GM12864 (cell line): Measurements from ENCODE around the gene PSME3.
"Not testable (repeated sequence)": the region's sequence is repeated elsewhere in the genome, so short reads cannot be mapped to it uniquely, and the experiment has no call there.

ENCODE experiments used
- DNase-seq: peaks from one replicate; pipeline ENCODE4 v3.0.0-alpha.2; 2011; ENCODE audit warnings: low read depth
- H3K4me3 ChIP-seq: 2 replicates; pipeline ENCODE4 v1.5.1; 2011; ENCODE audit warnings: mild to moderate bottlenecking, low read depth, low read length, control low read depth
- TF ChIP-seq, protein P1 (sequence below): IDR thresholded peaks from 2 replicates; pipeline ENCODE4 v1.5.1; 2011; ENCODE audit warnings: low read depth, mild to moderate bottlenecking, moderate library complexity, low read length, control low read depth, inconsistent platforms; ENCODE audit errors: missing control alignments

The PSME3 gene

DNA sequence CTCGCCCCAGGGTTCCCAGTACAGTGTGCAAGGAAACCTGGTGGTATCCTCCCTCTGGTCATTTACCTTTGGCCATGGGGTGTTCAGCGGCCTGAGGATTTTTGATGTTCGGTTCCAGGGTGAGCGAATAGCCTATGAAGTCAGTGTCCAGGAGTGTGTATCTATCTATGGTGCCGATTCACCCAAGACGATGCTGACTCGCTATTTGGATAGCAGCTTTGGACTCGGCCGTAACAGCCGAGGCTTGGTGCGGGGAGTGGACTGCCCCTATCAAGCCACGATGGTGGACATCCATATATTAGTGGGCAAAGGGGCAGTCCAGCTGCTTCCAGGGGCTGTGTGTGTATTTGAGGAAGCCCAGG is 12.3 kb downstream of the PSME3 start:
- TF ChIP-seq, protein P1, sequence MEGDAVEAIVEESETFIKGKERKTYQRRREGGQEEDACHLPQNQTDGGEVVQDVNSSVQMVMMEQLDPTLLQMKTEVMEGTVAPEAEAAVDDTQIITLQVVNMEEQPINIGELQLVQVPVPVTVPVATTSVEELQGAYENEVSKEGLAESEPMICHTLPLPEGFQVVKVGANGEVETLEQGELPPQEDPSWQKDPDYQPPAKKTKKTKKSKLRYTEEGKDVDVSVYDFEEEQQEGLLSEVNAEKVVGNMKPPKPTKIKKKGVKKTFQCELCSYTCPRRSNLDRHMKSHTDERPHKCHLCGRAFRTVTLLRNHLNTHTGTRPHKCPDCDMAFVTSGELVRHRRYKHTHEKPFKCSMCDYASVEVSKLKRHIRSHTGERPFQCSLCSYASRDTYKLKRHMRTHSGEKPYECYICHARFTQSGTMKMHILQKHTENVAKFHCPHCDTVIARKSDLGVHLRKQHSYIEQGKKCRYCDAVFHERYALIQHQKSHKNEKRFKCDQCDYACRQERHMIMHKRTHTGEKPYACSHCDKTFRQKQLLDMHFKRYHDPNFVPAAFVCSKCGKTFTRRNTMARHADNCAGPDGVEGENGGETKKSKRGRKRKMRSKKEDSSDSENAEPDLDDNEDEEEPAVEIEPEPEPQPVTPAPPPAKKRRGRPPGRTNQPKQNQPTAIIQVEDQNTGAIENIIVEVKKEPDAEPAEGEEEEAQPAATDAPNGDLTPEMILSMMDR, result no peak
- no peak for DNase-seq
- no peak overlapping the region for H3K4me3 ChIP-seq

DNA sequence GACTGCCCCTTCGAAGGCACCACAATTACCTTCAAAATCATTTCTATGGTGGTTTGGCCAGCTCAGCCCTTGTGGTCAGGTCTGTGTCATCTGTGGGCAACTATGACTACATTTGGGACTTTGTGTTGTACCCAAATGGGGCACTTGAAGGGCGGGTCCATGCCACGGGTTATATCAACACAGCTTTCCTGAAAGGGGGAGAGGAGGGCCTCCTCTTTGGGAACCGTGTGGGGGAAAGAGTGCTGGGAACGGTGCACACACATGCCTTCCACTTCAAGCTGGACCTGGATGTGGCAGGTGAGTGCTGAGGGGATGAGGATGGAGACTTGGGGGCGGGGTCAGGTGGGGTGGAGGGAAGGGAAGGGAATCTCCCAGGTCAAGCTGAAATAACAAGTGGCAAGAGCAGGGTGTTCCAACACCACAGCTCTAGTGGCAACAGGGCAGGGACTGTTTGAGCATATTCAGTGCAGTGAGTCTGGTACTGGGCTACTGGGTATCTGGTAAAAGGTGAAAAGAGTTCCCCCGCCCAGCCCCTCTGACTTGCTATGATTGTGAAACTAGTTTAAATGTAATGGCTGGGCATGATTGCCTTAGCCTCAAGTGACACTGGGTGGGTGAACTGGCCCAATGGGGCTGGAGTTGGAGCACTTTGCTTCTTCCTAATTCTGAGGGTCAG is 12.9 kb downstream of the PSME3 start:
- DNase-seq, result no peak
- TF ChIP-seq, protein P1, result no peak

DNA sequence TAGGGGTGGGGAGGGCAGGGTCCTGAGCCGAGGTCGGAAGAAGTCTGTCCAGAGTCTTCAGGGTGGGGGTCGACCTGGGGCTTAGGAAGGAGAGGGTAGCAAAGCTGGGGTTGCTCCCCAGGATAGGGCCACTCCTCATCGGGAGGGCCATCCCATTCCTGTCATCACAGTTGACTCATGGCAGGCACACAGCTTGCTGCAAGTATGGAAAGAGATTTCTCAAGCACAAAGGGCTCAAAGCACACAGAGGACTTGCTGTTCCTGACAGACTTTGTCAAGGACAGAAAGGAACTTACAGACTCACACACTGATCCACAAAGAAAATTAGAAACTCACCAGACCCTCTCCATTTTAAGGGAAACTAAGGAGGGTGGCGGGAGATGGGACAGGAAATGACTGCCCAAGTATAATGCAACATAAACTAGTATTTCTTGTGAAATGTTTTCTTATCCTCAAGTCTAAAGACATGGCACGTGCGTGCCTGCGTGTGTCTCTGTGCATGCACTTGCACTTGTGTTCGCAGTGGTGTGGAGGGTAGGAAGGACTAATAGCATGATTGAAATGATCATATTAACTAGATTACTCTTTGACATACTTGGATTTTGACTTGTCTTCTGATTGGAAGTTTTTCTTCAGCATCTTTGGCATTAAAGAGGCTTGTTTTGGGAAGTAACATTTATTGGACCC is 13.5 kb downstream of the PSME3 start:
- no peak for DNase-seq
- TF ChIP-seq, protein P1, result no peak
- H3K4me3 ChIP-seq, result no peak overlapping the region

More for the DNA sequence above, 12.9 kb downstream of the PSME3 start:
- no peak overlapping the region for H3K4me3 ChIP-seq

DNA sequence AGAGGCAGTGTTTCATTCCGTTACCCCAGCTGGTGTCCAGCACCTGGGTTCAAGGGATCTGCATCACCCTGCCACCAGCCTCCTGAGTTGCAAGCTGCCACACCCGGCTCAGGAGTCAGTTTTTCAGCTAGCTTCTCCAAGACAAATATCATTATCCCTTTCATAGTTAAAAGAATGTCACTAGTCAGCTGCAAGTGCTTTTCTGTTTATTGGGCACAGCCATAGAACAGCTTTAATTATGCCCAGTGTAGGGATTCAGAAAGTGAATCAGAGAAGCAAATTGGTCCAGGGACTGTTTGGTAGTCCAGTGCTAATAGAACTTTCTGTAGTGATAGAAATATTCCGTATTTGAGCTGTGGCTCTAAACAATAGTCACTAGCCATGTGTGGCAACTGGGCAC is 14.9 kb downstream of the PSME3 start:
- no peak overlapping the region for H3K4me3 ChIP-seq
- TF ChIP-seq, protein P1, result no peak
- no peak for DNase-seq

DNA sequence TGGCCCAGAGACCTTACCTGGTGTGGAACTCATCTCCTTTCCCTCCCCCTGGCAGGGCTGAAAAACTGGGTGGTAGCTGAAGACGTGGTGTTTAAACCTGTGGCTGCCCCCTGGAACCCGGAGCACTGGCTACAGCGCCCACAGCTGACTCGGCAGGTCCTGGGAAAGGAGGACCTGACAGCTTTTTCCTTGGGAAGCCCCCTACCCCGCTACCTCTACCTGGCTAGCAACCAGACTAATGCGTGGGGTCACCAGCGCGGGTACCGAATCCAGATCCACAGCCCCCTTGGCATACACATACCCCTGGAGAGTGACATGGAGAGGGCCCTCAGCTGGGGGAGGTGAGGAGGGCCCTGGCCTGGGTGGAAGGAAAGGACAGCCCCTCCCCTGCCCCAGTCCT is 15.8 kb downstream of the PSME3 start:
- TF ChIP-seq, protein P1, result no peak
- no peak for DNase-seq
- no peak overlapping the region for H3K4me3 ChIP-seq

DNA sequence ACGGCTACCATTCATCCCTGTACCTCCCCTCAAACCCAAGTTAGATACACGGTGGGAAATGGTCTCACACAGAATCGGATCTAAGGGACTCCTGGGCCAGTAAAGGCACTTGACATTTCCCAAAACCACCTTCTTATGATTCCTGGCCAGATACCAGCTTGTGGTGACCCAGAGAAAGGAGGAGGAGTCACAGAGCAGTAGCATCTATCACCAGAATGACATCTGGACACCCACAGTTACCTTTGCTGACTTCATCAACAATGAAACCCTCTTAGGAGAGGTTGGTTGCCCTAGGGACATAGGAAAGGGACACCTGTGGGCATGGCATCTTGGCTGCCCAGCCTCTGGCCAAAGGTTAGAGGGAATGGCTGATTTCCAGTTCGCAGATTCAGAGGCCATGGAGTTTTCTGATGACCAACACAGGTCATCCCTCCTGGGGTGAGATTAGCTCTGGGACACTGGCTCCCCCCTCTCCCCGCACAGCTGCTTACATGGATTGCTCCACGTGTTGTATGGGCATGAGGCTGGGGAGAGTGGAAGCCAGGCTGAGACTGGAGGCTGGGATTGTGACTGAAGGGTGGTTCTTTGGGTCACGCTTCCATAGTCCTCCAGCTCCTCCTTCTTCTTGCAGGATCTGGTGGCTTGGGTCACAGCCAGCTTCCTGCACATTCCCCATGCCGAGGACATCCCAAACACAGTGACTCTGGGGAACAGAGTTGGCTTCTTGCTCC is 16.4 kb downstream of the PSME3 start:
- H3K4me3 ChIP-seq, result no peak overlapping the region
- DNase-seq, result no peak
- TF ChIP-seq, protein P1, result no peak

DNA sequence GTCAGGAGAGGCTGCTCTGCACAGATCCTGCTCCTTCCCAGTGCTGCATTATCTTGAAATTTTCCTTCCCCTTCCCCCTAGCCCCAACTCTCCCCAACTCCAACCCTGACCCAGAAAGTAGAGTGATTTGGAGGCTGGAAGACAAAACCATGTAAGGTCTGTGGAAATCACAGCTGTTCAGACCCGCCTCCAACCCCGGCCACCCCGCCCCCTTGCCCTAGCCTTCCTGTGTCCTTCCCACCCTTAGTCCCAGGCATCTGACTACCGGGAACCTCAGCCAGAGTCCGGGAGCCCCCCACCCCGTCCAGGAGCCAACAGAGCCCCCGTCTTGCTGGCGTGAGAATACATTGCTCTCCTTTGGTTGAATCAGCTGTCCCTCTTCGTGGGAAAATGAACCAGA is 17.8 kb downstream of the PSME3 start, which contains the start of gene AOC3:
AOC3 (plus strand) TSS at position 246 of the 400 bp plus-strand sequence; CDS start at position 391, 145 bp downstream.
- no peak for DNase-seq
- TF ChIP-seq, protein P1, result no peak
- H3K4me3 ChIP-seq, result no peak within 1 kb of the TSS

DNA sequence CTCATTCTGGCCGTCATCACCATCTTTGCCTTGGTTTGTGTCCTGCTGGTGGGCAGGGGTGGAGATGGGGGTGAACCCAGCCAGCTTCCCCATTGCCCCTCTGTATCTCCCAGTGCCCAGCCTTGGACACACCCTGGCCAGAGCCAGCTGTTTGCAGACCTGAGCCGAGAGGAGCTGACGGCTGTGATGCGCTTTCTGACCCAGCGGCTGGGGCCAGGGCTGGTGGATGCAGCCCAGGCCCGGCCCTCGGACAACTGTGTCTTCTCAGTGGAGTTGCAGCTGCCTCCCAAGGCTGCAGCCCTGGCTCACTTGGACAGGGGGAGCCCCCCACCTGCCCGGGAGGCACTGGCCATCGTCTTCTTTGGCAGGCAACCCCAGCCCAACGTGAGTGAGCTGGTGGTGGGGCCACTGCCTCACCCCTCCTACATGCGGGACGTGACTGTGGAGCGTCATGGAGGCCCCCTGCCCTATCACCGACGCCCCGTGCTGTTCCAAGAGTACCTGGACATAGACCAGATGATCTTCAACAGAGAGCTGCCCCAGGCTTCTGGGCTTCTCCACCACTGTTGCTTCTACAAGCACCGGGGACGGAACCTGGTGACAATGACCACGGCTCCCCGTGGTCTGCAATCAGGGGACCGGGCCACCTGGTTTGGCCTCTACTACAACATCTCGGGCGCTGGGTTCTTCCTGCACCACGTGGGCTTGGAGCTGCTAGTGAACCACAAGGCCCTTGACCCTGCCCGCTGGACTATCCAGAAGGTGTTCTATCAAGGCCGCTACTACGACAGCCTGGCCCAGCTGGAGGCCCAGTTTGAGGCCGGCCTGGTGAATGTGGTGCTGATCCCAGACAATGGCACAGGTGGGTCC is 18.4 kb downstream of the PSME3 start:
- H3K4me3 ChIP-seq, DNase-seq: not testable (repeated sequence)
